PFSK-1 (cell line): ENCODE results near the gene TAGLN.

ENCODE experiments used
- FOXP2 ChIP-seq: optimal IDR thresholded peaks from 2 replicates; pipeline ENCODE3; 2011; ENCODE audit warnings: borderline replicate concordance, control low read depth, inconsistent platforms; ENCODE audit not compliant: insufficient read depth; ENCODE audit errors: extremely low read length, extremely low read depth
- POLR2AphosphoS5 ChIP-seq: IDR thresholded peaks from 2 replicates; pipeline ENCODE4 v1.6.1; 2012; ENCODE audit warnings: low read depth, mild to moderate bottlenecking, control low read depth, low read length, moderate library complexity
- REST ChIP-seq, 2 experiments: IDR thresholded peaks; 2 replicates each; pipeline versions ENCODE4 v1.6.1 to v1.8.0; 2011 to 2012; ENCODE audit warnings: low read depth in 2 of 2, low read length in 2 of 2, control low read depth in 1 of 2, inconsistent platforms in 1 of 2, mild to moderate bottlenecking in 1 of 2, moderate library complexity in 1 of 2; ENCODE audit not compliant: insufficient read depth in 1 of 2
- SIN3A ChIP-seq: IDR thresholded peaks from 2 replicates; pipeline ENCODE4 v1.6.1; 2012; ENCODE audit warnings: mild to moderate bottlenecking, low read length, moderate library complexity, borderline replicate concordance; ENCODE audit not compliant: insufficient read depth
- TAF1 ChIP-seq: IDR thresholded peaks from 2 replicates; pipeline ENCODE4 v1.6.1; 2012; ENCODE audit warnings: low read length, control low read depth, borderline replicate concordance; ENCODE audit not compliant: insufficient read depth

The TAGLN gene

GRCh38 chr11:117220999-117221774, 22.0 kb downstream of the TAGLN start:
- TF ChIP-seq POLR2AphosphoS5, result no peak
- no peak for TF ChIP-seq REST (IDR thresholded peaks at IDR 0.05; ENCODE audit: insufficient read depth in 1 of 2, low read depth in 2 of 2, low read length in 2 of 2)
- TF ChIP-seq SIN3A, result no peak
- no peak for TF ChIP-seq TAF1
- no peak for TF ChIP-seq FOXP2

- no peak for TF ChIP-seq POLR2AphosphoS5
- no peak for TF ChIP-seq SIN3A
- no peak for TF ChIP-seq FOXP2
- no peak for TF ChIP-seq TAF1
- no peak for TF ChIP-seq REST (IDR thresholded peaks at IDR 0.05; ENCODE audit: insufficient read depth in 1 of 2, low read depth in 2 of 2, low read length in 2 of 2)
Observed at GRCh38 chr11:117221775-117222517, 22.8 kb downstream of the TAGLN start.

DNA sequence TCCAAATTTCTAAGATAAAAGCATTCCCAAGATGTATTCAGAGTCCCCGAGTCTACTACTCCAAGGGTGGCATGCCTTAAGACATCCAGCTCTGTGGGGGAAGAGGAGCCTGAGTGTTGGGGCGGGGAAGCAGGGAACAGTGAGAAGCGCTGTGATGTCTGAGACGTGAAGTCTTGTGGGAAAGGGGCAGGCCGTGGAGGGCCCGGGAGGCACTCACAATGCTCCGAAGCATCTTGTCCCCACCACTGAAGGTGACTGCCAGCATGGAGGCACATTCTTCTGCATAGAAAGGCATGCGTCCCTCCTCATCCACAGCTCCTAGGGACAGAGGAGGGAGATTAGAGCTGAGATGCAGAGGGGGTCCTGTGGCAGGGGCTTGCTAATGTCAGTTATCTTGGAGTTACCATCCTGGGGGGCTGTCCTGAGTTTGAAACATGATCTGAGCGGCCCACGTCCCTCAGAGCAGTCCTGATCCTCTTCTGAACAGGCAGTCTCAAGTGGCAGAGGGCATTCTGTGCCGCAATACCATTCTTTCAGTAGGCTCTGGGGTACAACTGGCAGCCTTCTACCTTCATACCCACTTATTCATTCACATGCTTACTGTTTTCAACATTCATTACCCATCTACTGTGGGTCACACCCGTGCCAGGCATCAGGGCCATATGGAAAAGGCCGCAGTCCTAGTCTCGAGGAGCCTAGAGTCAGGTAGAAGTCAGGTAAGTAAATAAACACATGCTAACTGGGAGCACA, 24.0 kb downstream of the TAGLN start:
- TF ChIP-seq POLR2AphosphoS5 (no peak), REST (IDR thresholded peaks at IDR 0.05; ENCODE audit: insufficient read depth in 1 of 2, low read depth in 2 of 2, low read length in 2 of 2) (no peak), FOXP2 (no peak), TAF1 (no peak)

GRCh38 chr11:117223741-117224689, 24.8 kb downstream of the TAGLN start:
- no peak for TF ChIP-seq POLR2AphosphoS5
- no peak for TF ChIP-seq REST (IDR thresholded peaks at IDR 0.05; ENCODE audit: insufficient read depth in 1 of 2, low read depth in 2 of 2, low read length in 2 of 2)
- no peak for TF ChIP-seq SIN3A
- TF ChIP-seq TAF1, result no peak
- no peak for TF ChIP-seq FOXP2
